Stimulated activated effector memory CD8-positive, alpha-beta T cell treated with anti-CD3 and anti-CD28 coated beads, Interleukin-12 subunit alpha, Interleukin-12 subunit beta, amount 100 ng/mL, for 72 hours (primary cell): ENCODE results near the gene TRMT10B.
A peak's percentile ranks its signal among the peaks of the same experiment; 100 is the strongest.
"Not testable (repeated sequence)": the region's sequence is repeated elsewhere in the genome, so short reads cannot be mapped to it uniquely, and the experiment has no call there.

Experiments
- ATAC-seq: fragments of 150-1000 bp; cut with Tn5 transposase; 2 replicates; pipeline ENCODE4 v1.10.0; 2021
- DNase-seq, 2 donors: peaks; one replicate each; pipeline ENCODE4 v3.0.0; 2021 to 2022; ENCODE audit warnings: low spot score in 2 of 2
- H3K27ac Mint-ChIP-seq: one replicate; pipeline ENCODE4 v1.8.0; 2022; ENCODE audit warnings: mild to moderate bottlenecking, mixed read lengths
- H3K36me3 Mint-ChIP-seq: one replicate; pipeline ENCODE4 v1.8.0; 2022; ENCODE audit warnings: mild to moderate bottlenecking, mixed read lengths
- H3K4me1 Mint-ChIP-seq: one replicate; pipeline ENCODE4 v1.8.0; 2022; ENCODE audit warnings: mixed read lengths
- H3K4me3 Mint-ChIP-seq: one replicate; pipeline ENCODE4 v1.8.0; 2022; ENCODE audit warnings: mild to moderate bottlenecking, mixed read lengths
- H3K9me3 Mint-ChIP-seq: one replicate; pipeline ENCODE4 v1.8.0; 2022; ENCODE audit warnings: mixed read lengths

Gene TRMT10B

GRCh38 chr9:37740631-37741328 is 12.8 kb upstream of the TRMT10B start:
- no peaks in the 10 kb centered on the region for H3K4me1 Mint-ChIP-seq
- no peaks in the 10 kb centered on the region for H3K9me3 Mint-ChIP-seq
- DNase-seq, result no peak
- no peaks in the 10 kb centered on the region for H3K36me3 Mint-ChIP-seq
- no peak overlapping the region for H3K27ac Mint-ChIP-seq
- no peak overlapping the region for H3K4me3 Mint-ChIP-seq
- ATAC-seq, result no peak

- H3K4me1 Mint-ChIP-seq, result no peaks in the 10 kb centered on the region
- no peak overlapping the region for H3K27ac Mint-ChIP-seq
- DNase-seq (no peak), ATAC-seq (no peak)
- H3K9me3 Mint-ChIP-seq, result no peaks in the 10 kb centered on the region
- H3K36me3 Mint-ChIP-seq, result no peaks in the 10 kb centered on the region
- H3K4me3 Mint-ChIP-seq, result no peak overlapping the region
Observed at GRCh38 chr9:37745970-37746369, 7.6 kb upstream of the TRMT10B start.

- H3K27ac Mint-ChIP-seq, result no peak overlapping the region
- H3K4me1 Mint-ChIP-seq, result no peaks in the 10 kb centered on the region
- no peaks in the 10 kb centered on the region for H3K9me3 Mint-ChIP-seq
- no peak for ATAC-seq
- no peak for DNase-seq
- no peaks in the 10 kb centered on the region for H3K36me3 Mint-ChIP-seq
- H3K4me3 Mint-ChIP-seq, result no peak overlapping the region
Observed at GRCh38 chr9:37746448-37747270, 6.9 kb upstream of the TRMT10B start.

GRCh38 chr9:37747271-37747753 is 6.3 kb upstream of the TRMT10B start:
- ATAC-seq, result peak; percentile 75
- Mint-ChIP-seq H3K9me3 (no peaks in the 10 kb centered on the region), H3K36me3 (no peaks in the 10 kb centered on the region), H3K4me1 (no peaks in the 10 kb centered on the region), H3K27ac (no peak overlapping the region), H3K4me3 (no peak overlapping the region)
- DNase-seq, result peak; percentile 32 to 64

- Mint-ChIP-seq H3K9me3 (no peaks in the 10 kb centered on the region), H3K4me3 (no peak overlapping the region), H3K36me3 (no peaks in the 10 kb centered on the region), H3K27ac (peak overlapping the region; percentile 5), H3K4me1 (peaks cover 4% of the 10 kb centered on the region)
- DNase-seq (no peak), ATAC-seq (no peak)
Observed at GRCh38 chr9:37749129-37749528, 4.5 kb upstream of the TRMT10B start.

GRCh38 chr9:37751186-37751585 is 2.4 kb upstream of the TRMT10B start:
- no peak for ATAC-seq
- no peak overlapping the region for H3K4me3 Mint-ChIP-seq
- no peaks in the 10 kb centered on the region for H3K9me3 Mint-ChIP-seq
- H3K36me3 Mint-ChIP-seq, result no peaks in the 10 kb centered on the region
- DNase-seq, result no peak
- no peak overlapping the region for H3K27ac Mint-ChIP-seq
- H3K4me1 Mint-ChIP-seq, result peaks cover 20% of the 10 kb centered on the region

GRCh38 chr9:37751704-37752103 is 1.9 kb upstream of the TRMT10B start:
- peaks cover 21% of the 10 kb centered on the region for H3K4me1 Mint-ChIP-seq
- not testable (repeated sequence) for H3K36me3 Mint-ChIP-seq, DNase-seq, ATAC-seq, H3K4me3 Mint-ChIP-seq, H3K9me3 Mint-ChIP-seq, H3K27ac Mint-ChIP-seq

- not testable (repeated sequence) for H3K4me3 Mint-ChIP-seq, H3K27ac Mint-ChIP-seq, DNase-seq
Observed at GRCh38 chr9:37752112-37752511, 1.5 kb upstream of the TRMT10B start.

GRCh38 chr9:37752642-37753488 is 740 bp upstream of the TRMT10B start:
- peak overlapping the region; percentile 88 for H3K4me3 Mint-ChIP-seq
- ATAC-seq (no peak), DNase-seq (no peak)
- no peaks in the 10 kb centered on the region for H3K36me3 Mint-ChIP-seq
- no peaks in the 10 kb centered on the region for H3K9me3 Mint-ChIP-seq
- peaks cover 21% of the 10 kb centered on the region for H3K4me1 Mint-ChIP-seq
- peak overlapping the region; percentile 98 for H3K27ac Mint-ChIP-seq

More at GRCh38 chr9:37752112-37752511, 1.5 kb upstream of the TRMT10B start:
- H3K9me3 Mint-ChIP-seq, H3K36me3 Mint-ChIP-seq, ATAC-seq: not testable (repeated sequence)
- peaks cover 21% of the 10 kb centered on the region for H3K4me1 Mint-ChIP-seq

- no peak for DNase-seq
- ATAC-seq, result no peak
- no peak overlapping the region for H3K4me3 Mint-ChIP-seq
- peaks cover 27% of the 10 kb centered on the region for H3K4me1 Mint-ChIP-seq
- peaks cover 22% of the 10 kb centered on the region for H3K36me3 Mint-ChIP-seq
- H3K27ac Mint-ChIP-seq, result no peak overlapping the region
- no peaks in the 10 kb centered on the region for H3K9me3 Mint-ChIP-seq
Observed at GRCh38 chr9:37758747-37759146, 5.1 kb downstream of the TRMT10B start.

- peaks cover 32% of the 10 kb centered on the region for H3K36me3 Mint-ChIP-seq
- peaks cover 13% of the 10 kb centered on the region for H3K4me1 Mint-ChIP-seq
- DNase-seq (no peak), ATAC-seq (no peak)
- H3K4me3 Mint-ChIP-seq, result no peak overlapping the region
- peak overlapping the region; percentile 77 for H3K27ac Mint-ChIP-seq
- no peaks in the 10 kb centered on the region for H3K9me3 Mint-ChIP-seq
Observed at GRCh38 chr9:37760416-37761161, 7.0 kb downstream of the TRMT10B start.

GRCh38 chr9:37761511-37761910 is 7.9 kb downstream of the TRMT10B start:
- no peak for DNase-seq
- H3K9me3 Mint-ChIP-seq, result no peaks in the 10 kb centered on the region
- peak overlapping the region; percentile 21 for H3K27ac Mint-ChIP-seq
- peaks cover 10% of the 10 kb centered on the region for H3K4me1 Mint-ChIP-seq
- no peak overlapping the region for H3K4me3 Mint-ChIP-seq
- ATAC-seq, result no peak
- H3K36me3 Mint-ChIP-seq, result peaks cover 32% of the 10 kb centered on the region

GRCh38 chr9:37765263-37765662 is 11.7 kb downstream of the TRMT10B start:
- H3K27ac Mint-ChIP-seq, result not testable (repeated sequence)

GRCh38 chr9:37769306-37769705 is 15.7 kb downstream of the TRMT10B start:
- ATAC-seq (no peak), DNase-seq (no peak)
- Mint-ChIP-seq H3K4me1 (peaks cover 19% of the 10 kb centered on the region), H3K36me3 (peaks cover 72% of the 10 kb centered on the region), H3K9me3 (no peaks in the 10 kb centered on the region), H3K27ac (peak overlapping the region; percentile 37), H3K4me3 (no peak overlapping the region)

More at GRCh38 chr9:37765263-37765662, 11.7 kb downstream of the TRMT10B start:
- Mint-ChIP-seq H3K36me3 (peaks cover 60% of the 10 kb centered on the region), H3K4me1 (peaks cover 25% of the 10 kb centered on the region)
- DNase-seq, ATAC-seq, H3K9me3 Mint-ChIP-seq, H3K4me3 Mint-ChIP-seq: not testable (repeated sequence)
